Omental fat pad (tissue), 4 donors: ENCODE results near the gene HHATL. TPM values are rescaled to one million over a fixed set of nuclear protein-coding genes. Genes with fewer than 3 reads are reported as not detected.

Experiments
- ATAC-seq: fragments of 150-250 bp; one replicate; pipeline ENCODE4 v1.9.1; 2016; ENCODE audit warnings: mild to moderate bottlenecking, moderate library complexity; ENCODE audit not compliant: low FRiP score
- DNase-seq: peaks from one replicate; pipeline ENCODE4 v3.0.0-alpha.2; 2019; ENCODE audit warnings: low spot score
- CTCF ChIP-seq, 3 donors: fragments of 450-650 bp; IDR thresholded peaks; one replicate each; pipeline ENCODE4 v1.5.1; 2016 to 2017; ENCODE audit warnings: antibody characterized with exemption in 3 of 3, mild to moderate bottlenecking in 3 of 3, moderate library complexity in 2 of 3
- total RNA-seq, 4 donors: library from RNA; depleted of rRNA; stranded (reverse); fragments of >200 nt; gene quantifications; one replicate each; pipeline ENCODE4 v1.1.0, GENCODE V29; 2016

Gene HHATL
- total RNA-seq, 4 donors from 2014 or later = not detected

- no peak for TF ChIP-seq CTCF (IDR thresholded peaks at IDR 0.05)
- DNase-seq (no peak), ATAC-seq (no peak)
Observed at GRCh38 chr3:42734263-42734860, 31.8 kb upstream of the HHATL start.

GRCh38 chr3:42733501-42734262 is 31.1 kb upstream of the HHATL start:
- no peak for TF ChIP-seq CTCF (IDR thresholded peaks at IDR 0.05)
- ATAC-seq (no peak), DNase-seq (no peak)

- ATAC-seq (no peak), DNase-seq (no peak)
- no peak for TF ChIP-seq CTCF (IDR thresholded peaks at IDR 0.05)
Observed at GRCh38 chr3:42732829-42733459, 30.3 kb upstream of the HHATL start.

DNA sequence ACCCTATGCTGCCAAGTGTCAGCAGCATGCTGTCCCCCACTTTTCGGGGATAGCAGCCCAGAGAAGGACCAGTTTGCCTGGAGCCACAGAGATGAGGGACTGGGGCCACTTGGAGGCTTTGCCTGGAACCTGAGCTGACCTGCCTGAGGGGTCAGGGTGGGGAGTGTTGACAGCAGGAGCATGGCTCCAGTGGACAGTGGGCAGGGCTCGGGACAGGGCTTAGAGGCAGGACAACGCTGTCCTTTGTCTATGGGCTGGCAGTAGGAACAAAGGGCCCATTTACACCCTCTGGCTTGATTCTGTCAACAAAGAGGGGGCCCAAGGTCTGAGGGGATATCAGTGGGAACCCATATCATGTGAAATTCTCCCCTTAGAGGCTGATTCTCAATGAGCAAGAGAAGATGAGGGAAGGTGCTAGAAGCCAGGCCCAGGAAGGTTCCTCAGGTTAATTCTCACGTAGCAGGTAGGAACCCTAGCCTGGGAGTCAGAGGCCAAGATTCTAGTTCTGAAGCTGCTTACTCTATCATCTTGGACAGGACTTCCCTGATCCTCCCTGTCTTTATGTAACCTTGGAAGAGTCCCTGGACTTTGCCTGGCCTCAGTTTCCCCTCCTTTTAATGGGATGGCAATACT is 29.7 kb upstream of the HHATL start:
- DNase-seq = no peak
- ATAC-seq = no peak
- TF ChIP-seq CTCF (IDR thresholded peaks at IDR 0.05) = no peak

GRCh38 chr3:42731476-42732195 is 29.0 kb upstream of the HHATL start:
- TF ChIP-seq CTCF (IDR thresholded peaks at IDR 0.05) = no peak
- no peak for ATAC-seq
- no peak for DNase-seq

- DNase-seq = no peak
- no peak for ATAC-seq
Observed at GRCh38 chr3:42730706-42731420, 28.3 kb upstream of the HHATL start.

More at GRCh38 chr3:42730706-42731420, 28.3 kb upstream of the HHATL start:
- no peak for TF ChIP-seq CTCF (IDR thresholded peaks at IDR 0.05)
